Activated CD4-positive, alpha-beta T cell treated with anti-CD3 and anti-CD28 coated beads, Interleukin-2, amount 10 ng/mL, durations not matched to agents 24 days and 14 days (primary cell): Measurements from ENCODE around the gene INO80C. TPM values are rescaled to one million over a fixed set of nuclear protein-coding genes. Genes with fewer than 3 reads are reported as not detected.
A peak's percentile ranks its signal among the peaks of the same experiment; 100 is the strongest.
"Not testable (repeated sequence)": the region's sequence is repeated elsewhere in the genome, so short reads cannot be mapped to it uniquely, and the experiment has no call there.

Experiments
- DNase-seq: peaks from one replicate; pipeline ENCODE4 v3.0.0; 2022
- H3K27ac Mint-ChIP-seq: one replicate; pipeline ENCODE4 v1.8.0; 2022; ENCODE audit warnings: mild to moderate bottlenecking, mixed read lengths
- H3K27me3 Mint-ChIP-seq: one replicate; pipeline ENCODE4 v1.8.0; 2022; ENCODE audit warnings: mixed read lengths
- H3K36me3 Mint-ChIP-seq: one replicate; pipeline ENCODE4 v1.8.0; 2022; ENCODE audit warnings: low read depth, mild to moderate bottlenecking, mixed read lengths
- H3K4me1 Mint-ChIP-seq: one replicate; pipeline ENCODE4 v1.8.0; 2021; ENCODE audit warnings: mixed read lengths
- H3K4me3 Mint-ChIP-seq: one replicate; pipeline ENCODE4 v1.8.0; 2022; ENCODE audit warnings: mild to moderate bottlenecking, moderate library complexity, mixed read lengths
- H3K9me3 Mint-ChIP-seq: one replicate; pipeline ENCODE4 v1.8.0; 2021; ENCODE audit warnings: mixed read lengths
- intact Hi-C: fragments of 100-400 bp; cut with micrococcal nuclease; formaldehyde crosslinking; loops from one replicate; pipeline ENCODE4 v1.15.1; 2023
- total RNA-seq: library from RNA; stranded (reverse); gene quantifications from 2 replicates; pipeline ENCODE4 v1.2.3, GENCODE V29; 2022

The INO80C gene
- total RNA-seq, 1 donor from 2014 or later = 34.7 TPM

DNA sequence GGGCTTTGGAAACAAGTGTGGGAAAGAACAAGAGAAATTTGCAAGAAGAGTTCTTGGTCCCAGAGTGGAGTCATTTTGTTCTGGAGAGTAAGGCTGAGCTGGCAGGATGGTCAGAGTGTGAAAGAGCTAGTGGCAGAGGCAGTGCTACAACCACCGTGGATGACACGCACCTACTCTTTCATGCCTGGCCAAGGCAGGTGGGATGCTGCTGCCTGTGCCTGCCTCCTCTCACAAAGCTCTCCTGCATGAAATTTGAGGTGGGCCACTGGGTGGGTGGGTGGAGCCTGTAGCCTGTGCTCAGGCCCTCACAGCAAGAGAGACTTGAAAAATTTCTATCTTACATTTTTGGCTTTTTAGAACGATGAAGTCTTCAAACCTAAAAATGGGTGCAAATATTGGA lies 9.4 kb upstream of the INO80C start:
- no peaks in the 10 kb centered on the region for H3K4me1 Mint-ChIP-seq

DNA sequence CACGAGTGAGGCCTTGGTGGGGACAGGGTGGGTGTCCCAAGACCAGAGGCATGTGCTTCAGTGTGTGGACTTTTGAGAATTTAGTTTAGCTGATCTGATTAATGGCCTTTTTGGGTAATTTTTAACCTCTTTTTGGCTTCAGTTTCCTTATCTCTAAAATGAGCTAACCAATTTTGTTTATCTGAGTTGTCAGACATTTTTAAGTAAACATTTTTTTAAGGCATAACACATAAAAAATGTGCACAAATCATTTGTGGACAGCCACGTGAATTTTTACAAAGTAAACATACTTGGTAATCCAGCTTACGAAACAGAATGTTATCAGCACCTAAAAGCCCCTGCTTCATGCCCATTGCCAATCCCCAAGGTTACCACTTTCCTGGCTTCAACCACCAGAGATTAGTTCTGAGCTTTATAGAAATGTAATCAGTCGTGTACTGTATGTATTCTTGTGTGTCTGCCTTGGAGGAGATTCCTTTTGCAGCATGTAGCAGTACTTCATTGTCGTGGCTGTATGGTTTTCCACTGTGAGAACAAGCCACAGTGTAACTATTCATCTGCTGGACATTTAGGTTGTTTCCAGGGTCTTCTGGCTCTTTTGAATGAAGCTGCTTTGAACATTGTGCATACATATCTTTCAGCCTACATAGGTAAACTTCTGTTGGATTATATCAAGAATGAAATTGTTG lies 8.4 kb upstream of the INO80C start:
- Mint-ChIP-seq H3K4me3 (no peak overlapping the region), H3K27ac (no peak overlapping the region), H3K27me3 (peaks cover 3% of the 10 kb centered on the region), H3K9me3 (no peaks in the 10 kb centered on the region), H3K4me1 (no peaks in the 10 kb centered on the region), H3K36me3 (no peaks in the 10 kb centered on the region)
- intact Hi-C loops = no loop called here
- DNase-seq = no peak

More for the DNA sequence above, 9.4 kb upstream of the INO80C start:
- DNase-seq = no peak
- intact Hi-C loops = no loop called here
- Mint-ChIP-seq H3K4me3 (no peak overlapping the region), H3K36me3 (no peaks in the 10 kb centered on the region), H3K27ac (no peak overlapping the region), H3K27me3 (peaks cover 3% of the 10 kb centered on the region), H3K9me3 (no peaks in the 10 kb centered on the region)

DNA sequence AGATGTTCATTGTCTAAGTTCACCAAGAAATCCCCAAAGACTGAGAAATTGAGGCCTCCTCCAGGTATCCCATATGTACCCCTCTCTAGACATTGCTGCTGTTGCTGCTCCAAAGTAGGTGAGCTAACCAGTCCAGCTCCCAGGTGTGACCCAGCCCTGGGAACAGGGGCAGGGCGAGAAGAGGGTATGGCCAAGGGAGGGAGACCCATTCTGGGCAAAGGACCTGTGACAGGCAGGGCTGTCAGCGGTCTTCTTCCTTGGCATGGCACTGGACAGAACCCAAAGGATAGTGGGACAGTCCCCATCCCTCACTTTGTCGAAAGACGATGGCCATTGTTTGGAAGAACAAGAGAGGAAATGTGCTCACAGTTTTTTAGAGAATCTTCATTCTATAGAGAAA lies 7.2 kb upstream of the INO80C start:
- H3K4me1 Mint-ChIP-seq = peaks cover 4% of the 10 kb centered on the region
- H3K4me3 Mint-ChIP-seq = no peak overlapping the region

DNA sequence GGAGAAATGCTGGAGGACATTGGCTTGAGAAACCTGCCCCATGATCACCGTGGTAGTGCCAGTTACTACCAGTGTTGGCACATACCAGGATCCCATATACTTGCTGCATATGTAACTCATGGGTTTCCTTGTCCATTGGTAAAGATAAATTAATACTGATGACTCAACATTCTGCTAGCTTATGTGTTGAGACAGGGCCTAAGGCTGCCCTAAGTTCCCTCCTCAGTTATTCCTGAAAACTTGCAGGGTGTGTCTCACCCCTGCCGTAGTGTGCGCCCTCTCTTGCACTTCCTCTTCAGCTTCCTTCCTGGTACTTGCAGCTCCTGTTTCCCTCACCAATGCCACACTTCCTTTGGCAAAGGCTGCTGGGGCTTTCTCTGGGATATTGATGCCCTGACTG lies 4.3 kb upstream of the INO80C start:
- DNase-seq = no peak
- intact Hi-C loops = no loop called here
- no peak overlapping the region for H3K4me3 Mint-ChIP-seq
- H3K27ac Mint-ChIP-seq = no peak overlapping the region
- no peaks in the 10 kb centered on the region for H3K36me3 Mint-ChIP-seq
- H3K9me3 Mint-ChIP-seq = no peaks in the 10 kb centered on the region
- H3K4me1 Mint-ChIP-seq = peaks cover 15% of the 10 kb centered on the region
- peaks cover 6% of the 10 kb centered on the region for H3K27me3 Mint-ChIP-seq

More for the DNA sequence above, 7.2 kb upstream of the INO80C start:
- intact Hi-C loops = no loop called here
- Mint-ChIP-seq H3K36me3 (no peaks in the 10 kb centered on the region), H3K27me3 (peaks cover 3% of the 10 kb centered on the region), H3K27ac (no peak overlapping the region), H3K9me3 (no peaks in the 10 kb centered on the region)
- no peak for DNase-seq

DNA sequence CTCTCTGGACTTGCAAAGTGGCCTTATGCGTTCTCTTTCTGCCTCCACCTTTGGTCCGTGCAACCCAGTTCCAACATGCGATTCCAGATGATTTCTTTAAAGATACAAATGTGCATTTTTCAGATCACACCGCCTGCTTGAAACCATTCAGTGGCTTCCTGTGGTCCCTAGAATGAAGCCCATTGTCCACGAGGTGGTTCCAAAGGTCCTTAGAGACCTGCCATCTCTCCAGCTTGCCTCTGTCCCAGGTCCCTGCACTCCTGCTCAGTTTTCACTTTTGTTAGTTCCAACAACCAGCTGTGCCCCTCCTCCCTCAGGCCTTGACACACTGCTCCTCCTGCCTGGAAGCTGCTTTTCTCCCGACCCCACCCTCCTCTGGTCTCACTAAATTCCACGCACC lies 3.6 kb upstream of the INO80C start:
- H3K9me3 Mint-ChIP-seq = no peaks in the 10 kb centered on the region
- no peaks in the 10 kb centered on the region for H3K36me3 Mint-ChIP-seq
- H3K4me1 Mint-ChIP-seq = peaks cover 21% of the 10 kb centered on the region
- H3K27me3 Mint-ChIP-seq = peaks cover 6% of the 10 kb centered on the region
- H3K4me3 Mint-ChIP-seq = no peak overlapping the region
- DNase-seq = no peak
- no peak overlapping the region for H3K27ac Mint-ChIP-seq
- intact Hi-C loops = no loop called here

DNA sequence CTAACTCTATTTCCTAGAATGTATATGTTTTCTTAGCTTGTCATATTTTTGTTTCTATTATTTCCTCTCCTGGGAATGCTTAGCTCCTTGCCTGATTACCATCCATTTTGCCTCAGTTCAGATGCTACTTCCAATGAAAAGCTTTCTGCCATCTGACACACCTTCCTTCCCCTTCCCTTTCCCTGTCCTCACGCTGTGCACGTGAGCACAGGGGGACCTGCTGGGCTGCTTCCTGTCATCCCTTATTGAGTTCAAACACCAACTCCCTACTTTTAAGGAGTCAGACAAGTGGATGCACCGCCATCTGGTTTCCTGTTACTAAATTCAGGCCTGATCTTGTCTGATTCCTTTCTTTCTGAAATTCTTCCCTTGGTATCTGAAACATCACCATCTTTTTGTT lies 2.4 kb upstream of the INO80C start:
- Mint-ChIP-seq H3K4me1 (peaks cover 28% of the 10 kb centered on the region), H3K36me3 (no peaks in the 10 kb centered on the region), H3K4me3 (no peak overlapping the region), H3K27me3 (peaks cover 4% of the 10 kb centered on the region), H3K27ac (no peak overlapping the region), H3K9me3 (no peaks in the 10 kb centered on the region)
- DNase-seq = no peak
- intact Hi-C loops = no loop called here

DNA sequence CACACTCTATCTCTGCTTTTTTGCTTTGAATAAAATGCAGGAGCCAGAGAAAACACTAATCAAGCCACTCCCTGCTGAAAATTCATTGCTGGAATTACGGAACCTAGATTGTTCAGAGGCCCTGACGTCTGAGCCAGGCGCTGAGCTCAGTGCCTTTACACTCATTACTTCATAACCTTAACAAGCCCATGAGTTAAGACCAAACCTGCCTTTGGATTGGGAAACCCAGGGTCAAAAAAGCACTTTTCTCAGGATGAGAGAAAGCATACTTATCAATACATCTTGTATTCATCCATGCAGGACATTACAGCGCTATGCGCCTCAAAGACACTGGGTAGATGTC lies 762 bp downstream of the INO80C start:
- peaks cover 4% of the 10 kb centered on the region for H3K9me3 Mint-ChIP-seq
- peaks cover 32% of the 10 kb centered on the region for H3K4me1 Mint-ChIP-seq
- peaks cover 3% of the 10 kb centered on the region for H3K27me3 Mint-ChIP-seq
- H3K27ac Mint-ChIP-seq = peak overlapping the region; percentile 99
- H3K4me3 Mint-ChIP-seq = peak overlapping the region; percentile 95
- no peaks in the 10 kb centered on the region for H3K36me3 Mint-ChIP-seq
- no peak for DNase-seq
- intact Hi-C loops = loop anchor here (1.0 to 5.0 kb wide), 14 partner anchors 13 to 630 kb away; partner anchors contain the start of genes MAPRE2, RMP24, RPRD1A and ZNF24

DNA sequence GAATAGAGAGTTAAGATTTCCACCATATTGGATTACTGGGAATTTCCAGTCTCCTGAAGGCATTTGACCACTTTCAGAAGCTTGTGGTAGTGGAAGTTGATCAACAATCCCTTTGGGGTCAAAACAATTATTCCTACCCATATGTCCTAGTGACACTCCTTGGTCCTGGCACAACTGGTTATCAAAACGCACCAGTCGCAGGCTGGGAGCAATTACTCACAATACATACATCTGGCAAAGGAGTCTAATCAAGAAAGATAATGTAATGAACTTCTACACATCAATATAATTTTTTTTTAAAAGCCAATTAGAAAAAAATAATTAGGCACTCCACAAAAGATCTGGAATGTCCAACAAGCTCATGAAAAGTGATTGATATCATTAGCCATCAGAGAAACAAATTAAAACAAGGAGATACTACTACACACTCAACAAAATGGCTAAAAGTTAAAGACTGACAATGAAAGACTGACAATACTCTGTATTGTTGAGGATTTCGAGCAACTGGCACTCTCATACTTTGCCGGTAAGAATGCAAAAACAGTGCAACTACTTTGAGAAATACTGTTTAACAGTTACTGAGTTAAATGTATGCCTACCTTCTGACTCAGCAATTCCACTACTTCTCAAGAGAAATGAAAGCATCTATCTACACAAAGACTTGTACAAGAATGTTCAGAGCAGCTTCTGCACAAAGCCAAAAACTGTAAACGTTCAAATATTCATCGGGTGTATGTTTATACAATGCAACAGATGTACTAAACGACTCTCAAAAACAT lies 2.0 kb downstream of the INO80C start:
- peaks cover 4% of the 10 kb centered on the region for H3K9me3 Mint-ChIP-seq
- H3K36me3 Mint-ChIP-seq = no peaks in the 10 kb centered on the region
- peak overlapping the region; percentile 95 for H3K4me3 Mint-ChIP-seq
- intact Hi-C loops = loop anchor here (2.0 to 5.0 kb wide), 9 partner anchors 17 to 629 kb away; partner anchors contain the start of genes MAPRE2 and ZNF397
- no peak for DNase-seq
- H3K27ac Mint-ChIP-seq = no peak overlapping the region
- peaks cover 3% of the 10 kb centered on the region for H3K27me3 Mint-ChIP-seq
- H3K4me1 Mint-ChIP-seq = peaks cover 32% of the 10 kb centered on the region

DNA sequence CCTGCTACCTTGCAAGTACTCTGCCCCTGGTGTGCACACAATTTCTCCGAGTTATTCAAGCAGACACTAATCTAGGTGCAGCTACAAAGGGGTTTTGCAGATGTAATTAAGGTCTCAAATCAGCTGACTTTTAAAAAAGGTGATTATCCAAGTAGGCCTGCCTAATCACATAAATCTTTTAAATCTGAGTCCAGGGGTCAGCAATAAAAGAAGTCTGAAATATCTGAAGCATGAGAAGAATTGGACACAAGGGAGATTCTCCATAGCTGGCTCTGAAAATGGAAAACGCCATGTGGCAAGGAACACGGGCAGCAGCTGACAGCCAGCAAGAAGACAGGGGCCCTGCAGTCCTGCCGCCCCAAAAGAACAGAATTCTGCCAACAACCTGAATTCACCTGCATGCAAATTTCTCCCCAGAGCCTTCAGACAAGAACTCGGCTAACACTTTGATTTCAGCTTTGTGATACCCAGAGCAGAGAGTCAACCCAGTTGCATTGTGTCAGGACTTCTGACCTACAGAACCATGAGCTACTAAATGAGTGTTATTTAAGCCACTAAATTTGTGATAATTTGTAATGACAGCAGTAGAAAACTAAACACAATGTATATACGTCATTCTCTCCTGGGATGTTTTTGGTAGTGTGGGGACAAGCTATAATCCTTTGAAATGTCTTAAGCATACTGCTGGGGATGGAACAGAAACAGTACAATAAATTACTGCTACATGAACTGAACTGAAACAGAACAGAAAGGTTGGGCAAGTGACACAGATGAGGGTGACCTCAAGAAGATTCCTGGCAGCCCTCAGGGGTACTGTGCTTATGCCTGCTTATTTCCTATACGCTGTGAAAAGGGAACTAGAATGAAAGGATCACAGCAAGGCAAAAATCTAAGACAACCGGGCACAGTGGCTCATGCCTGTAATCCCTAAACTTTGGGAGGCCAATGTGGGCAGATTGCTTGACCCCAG lies 3.2 kb downstream of the INO80C start:
- H3K4me3 Mint-ChIP-seq = no peak overlapping the region
- H3K9me3 Mint-ChIP-seq = peaks cover 4% of the 10 kb centered on the region
- no peaks in the 10 kb centered on the region for H3K36me3 Mint-ChIP-seq
- no peak for DNase-seq
- intact Hi-C loops = loop anchor here (5.0 kb wide), 3 partner anchors 107 to 452 kb away; partner anchors contain the start of genes MAPRE2 and ZNF397
- H3K27me3 Mint-ChIP-seq = peaks cover 3% of the 10 kb centered on the region
- H3K4me1 Mint-ChIP-seq = peaks cover 32% of the 10 kb centered on the region
- no peak overlapping the region for H3K27ac Mint-ChIP-seq

DNA sequence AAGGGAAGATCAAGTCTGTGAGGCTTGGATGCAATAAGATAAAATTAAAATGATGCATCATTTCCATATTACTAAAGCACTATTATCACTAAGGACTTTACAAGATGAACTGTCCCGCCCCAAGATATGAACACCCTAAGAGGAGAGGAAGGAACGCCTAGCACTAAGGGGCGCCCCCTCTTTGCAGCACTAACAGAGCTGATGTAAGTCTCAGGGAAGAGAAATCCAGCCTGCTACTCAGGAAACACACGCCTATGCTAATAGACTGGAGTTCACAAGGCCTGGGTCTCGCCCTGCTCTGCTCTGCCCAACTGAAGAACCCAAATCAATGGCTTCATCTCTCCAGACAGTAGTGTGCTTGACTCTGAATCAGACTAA lies 6.1 kb downstream of the INO80C start:
- Mint-ChIP-seq H3K4me3 (no peak overlapping the region), H3K27ac (no peak overlapping the region), H3K9me3 (peaks cover 11% of the 10 kb centered on the region), H3K36me3 (peaks cover 11% of the 10 kb centered on the region), H3K4me1 (peaks cover 23% of the 10 kb centered on the region), H3K27me3 (no peaks in the 10 kb centered on the region)
- intact Hi-C loops = no loop called here
- no peak for DNase-seq

DNA sequence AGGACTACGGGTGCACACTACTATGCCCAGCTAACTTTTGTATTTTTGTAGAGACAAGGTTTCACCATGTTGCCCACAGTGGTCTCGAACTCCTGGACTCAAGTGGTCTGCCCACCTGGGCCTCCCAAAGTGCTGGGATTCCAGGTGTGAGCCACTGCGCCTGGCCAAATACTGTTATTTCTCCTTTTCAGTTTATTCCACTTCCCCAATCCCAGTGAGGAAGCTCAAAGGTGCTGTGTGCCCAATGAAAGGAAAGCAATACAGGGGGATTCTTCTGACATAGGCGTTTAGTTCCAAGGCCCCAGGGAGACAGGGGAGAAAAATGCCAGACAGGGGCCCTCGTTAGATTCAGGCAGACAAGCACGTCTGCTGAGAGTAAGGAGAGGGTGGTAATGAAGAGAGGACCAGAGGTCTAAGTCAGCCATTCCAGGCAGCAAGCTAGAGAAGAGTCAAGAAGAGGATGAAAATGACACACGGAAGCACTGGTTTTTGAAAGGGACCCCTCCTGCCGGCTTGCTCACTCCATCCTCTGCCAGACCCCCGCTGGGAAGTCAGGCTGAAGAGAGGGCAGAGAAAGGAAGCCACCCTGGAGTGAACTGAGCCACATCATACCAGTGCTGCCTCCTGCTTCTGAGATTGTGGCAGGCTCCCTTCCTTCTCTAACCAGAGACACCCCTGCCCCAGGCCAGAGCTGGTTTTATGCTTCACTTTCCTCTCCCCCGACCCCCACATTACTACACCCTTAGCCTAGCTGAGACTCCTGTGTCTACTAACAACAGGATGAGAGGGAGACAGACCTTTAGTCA lies 6.7 kb downstream of the INO80C start:
- H3K27ac Mint-ChIP-seq = no peak overlapping the region
- DNase-seq = no peak
- H3K27me3 Mint-ChIP-seq = no peaks in the 10 kb centered on the region
- H3K4me3 Mint-ChIP-seq = no peak overlapping the region
- H3K4me1 Mint-ChIP-seq = peaks cover 17% of the 10 kb centered on the region
- peaks cover 11% of the 10 kb centered on the region for H3K36me3 Mint-ChIP-seq
- intact Hi-C loops = no loop called here
- H3K9me3 Mint-ChIP-seq = peaks cover 11% of the 10 kb centered on the region

DNA sequence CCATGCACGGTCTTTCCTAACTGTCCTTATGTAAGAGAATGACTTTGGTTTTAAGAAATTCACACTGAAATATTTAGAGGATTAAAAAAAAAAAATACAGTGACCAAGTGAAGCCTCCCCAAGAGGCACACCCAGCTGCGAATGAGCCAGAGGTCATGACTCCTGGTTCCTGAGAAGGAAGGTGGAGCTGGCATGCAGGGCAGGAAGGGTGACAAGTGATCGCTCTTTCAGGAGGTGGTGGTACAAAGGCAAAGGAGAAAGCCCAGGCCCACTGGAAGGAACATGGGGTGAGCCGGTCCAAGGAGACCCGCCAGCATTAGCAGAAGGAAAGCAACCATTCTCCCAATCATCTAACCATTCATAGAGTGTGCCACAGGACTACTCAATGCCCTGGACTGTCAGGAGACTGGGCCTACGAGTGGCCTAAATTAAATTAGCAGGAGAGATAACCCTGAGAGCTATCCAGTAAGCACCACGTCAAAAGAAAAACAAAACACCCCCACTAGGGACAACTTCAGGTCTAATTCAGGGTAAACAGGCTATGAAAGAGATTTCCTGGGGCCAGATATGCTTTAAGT lies 7.8 kb downstream of the INO80C start:
- H3K27ac Mint-ChIP-seq = no peak overlapping the region
- peaks cover 11% of the 10 kb centered on the region for H3K9me3 Mint-ChIP-seq
- DNase-seq = no peak
- no peak overlapping the region for H3K4me3 Mint-ChIP-seq
- peaks cover 13% of the 10 kb centered on the region for H3K36me3 Mint-ChIP-seq
- intact Hi-C loops = no loop called here
- H3K4me1 Mint-ChIP-seq = peaks cover 12% of the 10 kb centered on the region
- no peaks in the 10 kb centered on the region for H3K27me3 Mint-ChIP-seq

DNA sequence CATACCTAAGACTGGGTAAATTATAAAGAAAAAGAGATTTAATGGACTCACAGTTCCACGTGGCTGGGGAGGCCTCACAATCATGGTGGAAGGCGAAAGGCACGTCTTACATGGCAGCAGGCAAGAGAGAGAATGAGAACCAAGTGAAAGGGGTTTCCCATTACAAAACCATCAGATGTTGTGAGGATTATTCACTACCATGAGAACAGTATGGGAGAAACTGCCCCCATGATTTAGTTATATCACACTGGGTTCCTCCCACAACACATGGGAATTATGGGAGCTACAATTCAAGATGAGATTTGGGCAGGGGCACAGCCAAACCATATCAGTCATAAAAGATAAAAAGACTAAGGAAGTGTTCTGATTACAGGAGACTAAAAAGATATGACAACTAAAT lies 8.5 kb downstream of the INO80C start:
- H3K36me3 Mint-ChIP-seq = peaks cover 13% of the 10 kb centered on the region
- H3K27me3 Mint-ChIP-seq, H3K9me3 Mint-ChIP-seq, intact Hi-C loops, DNase-seq, H3K27ac Mint-ChIP-seq, H3K4me3 Mint-ChIP-seq: not testable (repeated sequence)
- peaks cover 10% of the 10 kb centered on the region for H3K4me1 Mint-ChIP-seq
